Measurements from ENCODE around the gene UNK. TPM values are rescaled to one million over a fixed set of nuclear protein-coding genes. Genes with fewer than 3 reads are reported as not detected.
A peak's percentile ranks its signal among the peaks of the same experiment; 100 is the strongest.

Gene UNK
- 10 to 100 TPM; 55.6 to 57.7 TPM for total RNA-seq
- 10 to 100 TPM; 24.4 to 26.9 (median 26.2) TPM for polyA plus RNA-seq
- total RNA-seq: 32.2 to 57.1 (median 43.2) reads per million in 6 experiments

GRCh38 chr17:75784473-75785015 lies at the start of gene UNK:
UNK (plus strand) TSS chr17:75784806; CDS start chr17:75784881, 75 bp downstream.
- peaks cover 21 to 72% (median 49%) of the 10 kb centered on the region in 4 donors for H3K4me1 Mint-ChIP-seq

DNA sequence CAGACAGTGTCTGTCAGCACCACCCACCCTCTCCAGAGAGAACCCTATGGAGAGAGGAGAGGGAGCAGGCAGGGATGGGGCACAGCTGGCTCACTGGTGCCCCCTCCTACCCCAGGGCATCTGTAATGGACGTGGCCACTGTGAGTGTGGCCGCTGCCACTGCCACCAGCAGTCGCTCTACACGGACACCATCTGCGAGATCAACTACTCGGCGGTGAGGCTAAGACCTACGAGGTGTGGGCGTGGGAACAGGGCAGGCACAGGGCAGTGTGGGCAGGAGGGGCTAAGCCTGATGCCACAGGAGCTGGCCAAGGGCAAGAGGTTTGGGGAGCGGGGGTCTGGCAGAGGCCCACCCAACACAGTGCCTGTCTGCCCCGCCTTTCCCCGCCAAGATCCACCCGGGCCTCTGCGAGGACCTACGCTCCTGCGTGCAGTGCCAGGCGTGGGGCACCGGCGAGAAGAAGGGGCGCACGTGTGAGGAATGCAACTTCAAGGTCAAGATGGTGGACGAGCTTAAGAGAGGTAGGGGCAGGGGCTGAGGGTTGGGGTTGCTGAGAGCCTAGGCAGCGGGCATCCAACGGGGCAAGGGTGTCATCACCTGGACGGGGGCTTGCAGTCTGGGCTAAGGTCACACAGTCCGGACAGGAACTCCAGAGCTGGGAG lies 48.3 kb upstream of the UNK start:
- Mint-ChIP-seq H3K27ac (peak overlapping the region in 2 of 10 donors; percentile 22 to 62), H3K27me3 (peaks cover 0 to 7% (median 0%) of the 10 kb centered on the region in 5 donors), H3K4me1 (peaks cover 0 to 6% (median 4%) of the 10 kb centered on the region in 4 donors), H3K9me3 (no peaks in the 10 kb centered on the region), H3K36me3 (no peaks in the 10 kb centered on the region), H3K4me3 (no peak overlapping the region)
- POLR2A ChIA-PET: no interaction called here
- no peak for DNase-seq
- ATAC-seq: no peak

More at GRCh38 chr17:75784473-75785015, at the start of gene UNK:
- Mint-ChIP-seq H3K4me3 (peak within 1 kb of the TSS; percentile 86 to 97 (median 92)), H3K36me3 (peaks cover 1 to 7% (median 2%) of the 10 kb centered on the region in 3 donors), H3K9me3 (peaks cover 0 to 4% (median 0%) of the 10 kb centered on the region in 9 donors), H3K27ac (peak within 1 kb of the TSS; percentile 94 to 100 (median 100)), H3K27me3 (peaks cover 0 to 4% (median 0%) of the 10 kb centered on the region in 5 donors)
- ATAC-seq (peak; percentile 71 to 76), DNase-seq (peak; percentile 85 to 99 (median 95))
- POLR2A ChIA-PET: interaction anchor here (0.6 to 23.0 kb wide), 32 partner anchors 18 to 744 kb away, joined by 3 to 596 read pairs (median 5); partner anchors contain the start of genes ACOX1, FBF1, GALK1 and MRPL38

- POLR2A ChIA-PET: interaction anchor here (0.6 to 0.9 kb wide), 2 partner anchors 19 to 149 kb away, joined by 3 to 4 read pairs; no protein-coding TSS in a partner anchor
- Mint-ChIP-seq H3K4me1 (peaks cover 0 to 6% (median 4%) of the 10 kb centered on the region in 4 donors), H3K27me3 (peaks cover 0 to 7% (median 0%) of the 10 kb centered on the region in 5 donors), H3K4me3 (no peak overlapping the region), H3K36me3 (no peaks in the 10 kb centered on the region), H3K9me3 (no peaks in the 10 kb centered on the region), H3K27ac (no peak overlapping the region)
- ATAC-seq (no peak), DNase-seq (no peak)
These were observed 47.3 kb upstream of the UNK start for GRCh38 chr17:75737133-75737962.

DNA sequence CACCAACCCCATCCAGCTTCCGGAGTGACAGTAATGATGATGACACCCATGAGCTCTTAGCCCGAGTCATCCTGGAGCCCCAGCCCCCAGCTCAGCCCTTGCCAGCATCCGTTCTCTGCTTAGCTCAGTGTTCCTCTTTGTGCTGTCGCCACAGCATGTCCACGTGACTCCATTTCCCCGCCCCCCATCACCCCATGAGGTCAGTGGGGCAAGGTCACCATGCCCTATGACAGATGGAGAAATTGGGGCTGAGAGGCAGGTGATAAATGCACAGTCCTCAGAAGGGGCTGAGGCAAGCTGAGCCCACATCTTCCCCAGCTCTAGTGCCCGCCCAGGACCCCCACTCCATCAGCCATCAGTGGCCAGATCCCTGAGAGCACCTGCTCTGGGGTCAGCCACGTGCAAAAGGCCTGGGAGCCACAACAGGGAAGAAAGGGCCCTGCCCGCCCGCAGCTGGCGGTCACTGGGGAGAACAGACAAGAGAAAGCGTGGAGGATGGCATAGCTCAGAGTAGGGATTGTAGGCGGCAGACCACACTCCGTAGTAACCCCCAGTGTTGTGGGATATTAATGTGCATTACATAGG lies 46.3 kb upstream of the UNK start:
- Mint-ChIP-seq H3K27me3 (peaks cover 0 to 7% (median 0%) of the 10 kb centered on the region in 5 donors), H3K27ac (peak overlapping the region in 1 of 10 donors; percentile 53), H3K36me3 (no peaks in the 10 kb centered on the region), H3K9me3 (no peaks in the 10 kb centered on the region), H3K4me3 (no peak overlapping the region), H3K4me1 (peaks cover 0 to 6% (median 4%) of the 10 kb centered on the region in 4 donors)
- ATAC-seq (no peak), DNase-seq (no peak)
- POLR2A ChIA-PET: interaction anchor here (0.7 to 0.9 kb wide), 3 partner anchors 14 to 137 kb away, joined by 3 to 6 read pairs (median 4); no protein-coding TSS in a partner anchor

GRCh38 chr17:75739174-75739573 lies 45.4 kb upstream of the UNK start:
- POLR2A ChIA-PET: interaction anchor here (0.7 kb wide), 1 partner anchor 14 kb away, joined by 6 read pairs; no protein-coding TSS in a partner anchor
- DNase-seq: no peak
- H3K4me3 Mint-ChIP-seq: no peak overlapping the region
- H3K36me3 Mint-ChIP-seq: no peaks in the 10 kb centered on the region
- no peak overlapping the region for H3K27ac Mint-ChIP-seq
- peaks cover 0 to 6% (median 4%) of the 10 kb centered on the region in 4 donors for H3K4me1 Mint-ChIP-seq
- H3K27me3 Mint-ChIP-seq: peaks cover 0 to 7% (median 0%) of the 10 kb centered on the region in 5 donors
- no peak for ATAC-seq
- H3K9me3 Mint-ChIP-seq: no peaks in the 10 kb centered on the region

DNA sequence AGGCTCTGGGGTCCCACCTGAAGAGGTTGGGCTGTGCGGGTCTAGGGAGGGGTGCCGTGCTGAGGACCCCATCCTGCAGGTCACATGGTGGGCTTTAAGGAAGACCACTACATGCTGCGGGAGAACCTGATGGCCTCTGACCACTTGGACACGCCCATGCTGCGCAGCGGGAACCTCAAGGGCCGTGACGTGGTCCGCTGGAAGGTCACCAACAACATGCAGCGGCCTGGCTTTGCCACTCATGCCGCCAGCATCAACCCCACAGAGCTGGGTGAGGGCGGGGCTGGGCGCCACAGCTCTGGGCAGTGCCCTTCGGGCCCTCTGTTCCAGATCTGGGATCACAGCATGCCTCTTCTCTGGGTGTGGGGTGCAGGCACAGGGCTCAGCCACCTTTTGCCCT lies 44.8 kb upstream of the UNK start:
- H3K36me3 Mint-ChIP-seq: no peaks in the 10 kb centered on the region
- no peak overlapping the region for H3K27ac Mint-ChIP-seq
- POLR2A ChIA-PET: no interaction called here
- ATAC-seq: no peak
- H3K4me1 Mint-ChIP-seq: peaks cover 0 to 4% (median under 1%) of the 10 kb centered on the region in 4 donors
- DNase-seq: no peak
- H3K9me3 Mint-ChIP-seq: no peaks in the 10 kb centered on the region
- H3K27me3 Mint-ChIP-seq: peaks cover 0 to 7% (median 0%) of the 10 kb centered on the region in 5 donors
- no peak overlapping the region for H3K4me3 Mint-ChIP-seq

DNA sequence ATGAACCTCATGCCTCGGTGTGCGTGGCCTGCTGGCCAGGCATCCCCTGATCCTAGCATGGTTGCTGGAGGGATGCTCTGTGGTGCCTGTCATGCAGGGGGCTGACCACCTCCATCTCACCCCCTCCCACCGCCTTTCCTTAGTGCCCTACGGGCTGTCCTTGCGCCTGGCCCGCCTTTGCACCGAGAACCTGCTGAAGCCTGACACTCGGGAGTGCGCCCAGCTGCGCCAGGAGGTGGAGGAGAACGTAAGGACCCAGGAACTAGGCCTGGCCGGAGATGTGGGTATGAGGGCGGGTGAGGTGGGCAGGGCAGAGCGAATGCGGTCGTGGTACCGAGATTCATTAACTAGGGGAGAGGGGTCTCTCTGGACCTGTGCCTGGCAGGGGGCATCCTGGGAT lies 44.4 kb upstream of the UNK start:
- ATAC-seq: no peak
- no peaks in the 10 kb centered on the region for H3K9me3 Mint-ChIP-seq
- DNase-seq: no peak
- H3K27me3 Mint-ChIP-seq: peaks cover 0 to 7% (median 0%) of the 10 kb centered on the region in 5 donors
- POLR2A ChIA-PET: no interaction called here
- H3K4me3 Mint-ChIP-seq: no peak overlapping the region
- no peak overlapping the region for H3K27ac Mint-ChIP-seq
- peaks cover 0 to 4% (median 0%) of the 10 kb centered on the region in 4 donors for H3K4me1 Mint-ChIP-seq
- H3K36me3 Mint-ChIP-seq: no peaks in the 10 kb centered on the region

DNA sequence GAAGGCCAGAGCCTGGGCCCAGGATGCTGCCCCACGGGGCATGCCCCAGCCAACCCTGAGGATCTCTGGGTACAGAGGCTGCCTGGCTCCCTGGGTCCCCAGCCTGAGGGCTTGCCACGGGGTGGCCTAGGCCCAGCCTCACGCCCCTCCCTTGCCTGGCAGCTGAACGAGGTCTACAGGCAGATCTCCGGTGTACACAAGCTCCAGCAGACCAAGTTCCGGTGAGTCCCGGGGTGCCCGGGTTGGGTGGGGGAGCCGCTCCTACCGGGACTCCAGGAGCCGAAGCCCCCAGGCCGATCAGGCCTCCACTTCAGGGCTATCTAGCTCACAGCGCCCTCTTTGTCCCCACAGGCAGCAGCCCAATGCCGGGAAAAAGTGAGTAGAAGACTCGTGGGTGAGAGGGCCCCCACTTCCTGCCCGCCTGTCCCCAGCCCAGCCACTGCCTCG lies 44.0 kb upstream of the UNK start:
- H3K9me3 Mint-ChIP-seq: no peaks in the 10 kb centered on the region
- H3K4me3 Mint-ChIP-seq: no peak overlapping the region
- no peak for DNase-seq
- POLR2A ChIA-PET: no interaction called here
- H3K27me3 Mint-ChIP-seq: peaks cover 0 to 7% (median 0%) of the 10 kb centered on the region in 5 donors
- H3K4me1 Mint-ChIP-seq: peaks cover 0 to 4% (median 0%) of the 10 kb centered on the region in 4 donors
- peak overlapping the region in 1 of 10 donors; percentile 9 for H3K27ac Mint-ChIP-seq
- no peaks in the 10 kb centered on the region for H3K36me3 Mint-ChIP-seq
- no peak for ATAC-seq

DNA sequence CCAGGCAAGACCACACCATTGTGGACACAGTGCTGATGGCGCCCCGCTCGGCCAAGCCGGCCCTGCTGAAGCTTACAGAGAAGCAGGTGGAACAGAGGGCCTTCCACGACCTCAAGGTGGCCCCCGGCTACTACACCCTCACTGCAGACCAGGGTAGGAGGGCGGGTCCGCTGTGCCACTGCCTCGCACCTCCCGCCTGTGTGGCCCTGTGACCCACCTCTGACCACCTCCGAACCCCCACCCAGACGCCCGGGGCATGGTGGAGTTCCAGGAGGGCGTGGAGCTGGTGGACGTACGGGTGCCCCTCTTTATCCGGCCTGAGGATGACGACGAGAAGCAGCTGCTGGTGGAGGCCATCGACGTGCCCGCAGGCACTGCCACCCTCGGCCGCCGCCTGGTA lies 42.3 kb upstream of the UNK start:
- no peak overlapping the region for H3K4me3 Mint-ChIP-seq
- H3K9me3 Mint-ChIP-seq: no peaks in the 10 kb centered on the region
- H3K36me3 Mint-ChIP-seq: no peaks in the 10 kb centered on the region
- no peak for ATAC-seq
- DNase-seq: no peak
- POLR2A ChIA-PET: interaction anchor here (0.6 kb wide), 1 partner anchor 920 kb away, joined by 3 read pairs; no protein-coding TSS in a partner anchor
- H3K4me1 Mint-ChIP-seq: peaks cover 0 to 4% (median 0%) of the 10 kb centered on the region in 4 donors
- peaks cover 0 to 4% (median 0%) of the 10 kb centered on the region in 5 donors for H3K27me3 Mint-ChIP-seq
- no peak overlapping the region for H3K27ac Mint-ChIP-seq

- ATAC-seq (no peak), DNase-seq (no peak)
- Mint-ChIP-seq H3K9me3 (no peaks in the 10 kb centered on the region), H3K27me3 (peaks cover 0 to 3% (median 0%) of the 10 kb centered on the region in 5 donors), H3K4me3 (no peak overlapping the region), H3K27ac (no peak overlapping the region), H3K4me1 (peaks cover 3 to 7% (median 4%) of the 10 kb centered on the region in 4 donors), H3K36me3 (no peaks in the 10 kb centered on the region)
- POLR2A ChIA-PET: interaction anchor here (0.6 kb wide), 1 partner anchor 398 kb away, joined by 3 read pairs; no protein-coding TSS in a partner anchor
These were observed 40.9 kb upstream of the UNK start for GRCh38 chr17:75743625-75744206.

DNA sequence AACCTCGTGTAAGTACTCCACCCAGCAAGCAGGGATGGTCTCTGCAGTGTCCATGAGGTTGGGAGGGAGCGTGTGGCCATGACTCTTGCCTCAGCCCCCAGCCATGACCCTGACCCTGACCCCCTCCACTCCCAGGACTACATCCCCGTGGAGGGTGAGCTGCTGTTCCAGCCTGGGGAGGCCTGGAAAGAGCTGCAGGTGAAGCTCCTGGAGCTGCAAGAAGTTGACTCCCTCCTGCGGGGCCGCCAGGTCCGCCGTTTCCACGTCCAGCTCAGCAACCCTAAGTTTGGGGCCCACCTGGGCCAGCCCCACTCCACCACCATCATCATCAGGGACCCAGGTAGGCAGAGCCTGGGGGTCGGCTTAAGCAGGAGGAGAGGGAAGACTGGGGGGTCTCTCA lies 35.9 kb upstream of the UNK start:
- H3K4me3 Mint-ChIP-seq: no peak overlapping the region
- ATAC-seq (no peak), DNase-seq (no peak)
- H3K9me3 Mint-ChIP-seq: no peaks in the 10 kb centered on the region
- peaks cover 8 to 14% (median 11%) of the 10 kb centered on the region in 4 donors for H3K4me1 Mint-ChIP-seq
- peaks cover 0 to 3% (median 0%) of the 10 kb centered on the region in 5 donors for H3K27me3 Mint-ChIP-seq
- no peak overlapping the region for H3K27ac Mint-ChIP-seq
- POLR2A ChIA-PET: interaction anchor here (0.6 to 3.3 kb wide), 5 partner anchors 30 to 130 kb away, joined by 3 to 14 read pairs (median 4); partner anchors contain the start of gene SMIM5
- no peaks in the 10 kb centered on the region for H3K36me3 Mint-ChIP-seq

Data from naive thymus-derived CD8-positive, alpha-beta T cell (primary cell).